GM18951 (cell line): Measurements from ENCODE around the gene GSTA1.
"Not testable (repeated sequence)": the region's sequence is repeated elsewhere in the genome, so short reads cannot be mapped to it uniquely, and the experiment has no call there.

ENCODE experiments used
- POLR2A ChIP-seq: IDR thresholded peaks from 4 replicates; pipeline ENCODE4 v1.6.1; 2011; ENCODE audit warnings: mild to moderate bottlenecking; ENCODE audit not compliant: insufficient read length, insufficient read depth; ENCODE audit errors: extremely low read depth
- in situ Hi-C: fragments of 300-500 bp; cut with MboI; formaldehyde crosslinking; loops from one replicate; pipeline ENCODE4 v1.12.0; 2022; ENCODE audit warnings: low sequenced_read_pairs, mixed read lengths, inconsistent platforms; ENCODE audit not compliant: unreplicated experiment

GSTA1 gene

DNA sequence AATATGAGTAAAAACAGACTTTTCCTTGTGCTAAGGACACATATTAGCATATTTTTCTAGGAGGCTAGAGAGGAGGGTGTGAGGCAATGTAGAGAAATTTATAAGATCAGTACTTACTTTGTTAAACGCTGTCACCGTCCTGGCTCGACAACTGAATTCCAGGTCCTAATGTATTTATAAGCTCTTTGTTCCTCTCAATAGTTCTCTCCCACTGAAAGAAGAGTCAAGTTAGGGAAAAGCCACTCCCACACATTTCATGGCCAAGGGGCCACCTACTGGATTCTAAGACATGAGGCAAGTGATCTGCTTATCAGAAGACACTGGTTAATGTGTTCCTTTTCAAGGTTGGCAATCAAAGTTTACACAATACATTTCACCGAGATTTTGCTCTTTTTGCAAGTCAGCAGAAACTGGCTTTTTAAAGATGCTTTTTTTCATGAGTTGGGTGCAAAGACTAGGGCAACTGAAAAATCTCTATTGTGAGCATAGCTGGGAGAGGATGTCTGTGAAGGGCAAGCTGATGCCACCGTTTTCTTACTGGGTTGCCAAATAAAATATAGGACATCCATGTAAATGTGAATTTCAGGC lies at the start of gene GSTA1:
GSTA1 (minus strand) TSS at position 149 of the 588 bp plus-strand sequence. CDS start 4,549 bp downstream, outside the sequence.
- in situ Hi-C loops = not testable (repeated sequence)

DNA sequence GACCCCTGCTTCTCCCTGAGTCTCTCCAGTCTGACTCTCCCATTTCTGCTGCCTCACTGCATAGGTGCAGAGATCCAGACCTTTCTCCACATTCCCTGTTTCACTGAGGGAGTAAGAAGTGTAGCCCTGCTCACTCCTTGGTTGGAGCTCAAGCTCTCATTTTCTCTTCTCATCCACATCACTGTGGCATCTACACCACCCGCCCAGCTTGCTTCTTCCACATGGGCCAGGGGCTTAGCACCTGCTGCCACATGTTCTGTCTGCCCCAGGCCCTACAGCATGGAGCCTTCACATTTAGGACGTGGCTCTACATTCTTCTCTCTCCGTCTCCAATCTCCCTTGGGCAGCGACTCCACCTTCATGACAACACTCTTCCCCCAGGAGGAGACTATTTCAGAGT lies 45.5 kb upstream of the GSTA1 start:
- TF ChIP-seq POLR2A = no peak
- in situ Hi-C loops = no loop called here

DNA sequence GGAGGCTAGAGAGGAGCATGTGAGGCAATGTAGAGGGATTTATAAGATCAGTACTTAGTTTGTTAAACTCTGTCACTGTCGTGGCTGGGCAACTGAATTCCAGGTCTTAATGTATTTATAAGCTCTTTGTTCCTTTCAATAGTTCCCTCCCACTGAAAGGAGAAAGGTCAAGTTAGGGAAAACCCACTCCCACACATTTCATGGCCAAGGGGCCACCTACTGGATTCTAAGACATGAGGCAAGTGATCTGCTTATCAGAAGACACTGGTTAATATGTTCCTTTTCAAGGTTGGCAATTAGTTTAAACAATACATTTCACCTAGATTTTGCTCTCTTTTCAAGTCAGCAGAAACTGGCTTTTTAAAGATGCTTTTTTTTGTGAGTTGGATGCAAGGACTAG lies 42.4 kb upstream of the GSTA1 start:
- TF ChIP-seq POLR2A = no peak

DNA sequence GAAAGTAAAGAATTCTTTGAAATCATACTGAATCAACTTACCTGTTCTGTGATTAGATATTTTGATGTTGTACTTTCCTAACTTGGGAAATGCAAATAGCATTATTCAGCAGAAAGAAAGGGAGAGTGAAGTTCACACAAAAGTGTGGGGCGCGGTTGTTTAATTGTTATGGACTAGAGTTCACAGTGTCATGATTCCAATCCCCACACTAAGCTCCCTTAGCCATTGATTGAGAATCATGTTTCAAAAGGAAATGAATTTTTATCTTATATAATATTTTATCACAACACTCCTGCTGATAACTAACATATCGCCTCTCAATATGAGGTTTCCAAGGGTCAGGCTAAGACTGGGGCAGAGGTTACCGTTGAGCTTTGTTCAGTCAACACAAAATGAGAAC lies 40.0 kb upstream of the GSTA1 start:
- no peak for TF ChIP-seq POLR2A
- in situ Hi-C loops = no loop called here

More for the DNA sequence above, 42.4 kb upstream of the GSTA1 start:
- in situ Hi-C loops = no loop called here

DNA sequence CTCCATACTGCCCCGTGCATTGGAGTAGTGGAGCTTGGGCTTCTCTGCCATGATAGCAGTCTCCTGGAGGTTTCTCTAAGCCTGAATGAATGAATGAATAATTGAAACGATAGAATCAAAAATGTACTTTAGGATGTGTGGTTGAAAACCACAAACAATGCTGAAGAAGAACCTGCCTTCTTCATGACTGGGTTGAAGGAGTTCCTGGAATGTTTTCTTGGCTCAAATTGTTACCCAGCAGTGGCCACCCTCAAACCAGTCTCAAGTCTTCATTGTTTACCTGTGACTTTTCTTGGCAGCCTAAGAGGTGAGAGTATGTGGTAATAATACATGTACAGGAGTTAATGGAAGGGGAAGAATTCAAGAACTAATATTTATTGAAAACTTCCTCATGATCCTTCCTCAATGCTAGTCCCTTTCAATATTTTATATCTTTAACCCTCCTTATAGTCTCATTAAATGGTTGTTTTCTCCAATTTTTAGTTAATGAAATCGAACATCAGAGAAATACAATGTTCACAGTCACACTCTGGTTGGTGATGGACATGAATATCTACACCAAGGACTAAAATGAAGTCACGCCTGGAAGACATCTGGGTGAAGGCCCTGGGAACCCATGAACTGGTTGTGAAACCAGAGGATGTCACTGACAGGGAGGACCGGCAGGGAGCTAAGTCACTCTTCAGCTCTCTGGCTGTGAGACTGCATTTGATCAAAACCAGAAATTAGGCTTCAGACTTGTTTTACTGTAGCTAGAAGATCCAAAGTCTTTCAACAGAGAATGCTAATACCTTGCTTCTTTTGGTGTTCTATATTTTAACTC lies 37.4 kb upstream of the GSTA1 start, which contains the start of gene GSTA5:
GSTA5 (minus strand) TSS at position 51 of the 823 bp plus-strand sequence.
- in situ Hi-C loops = no loop called here
- no peak for TF ChIP-seq POLR2A

DNA sequence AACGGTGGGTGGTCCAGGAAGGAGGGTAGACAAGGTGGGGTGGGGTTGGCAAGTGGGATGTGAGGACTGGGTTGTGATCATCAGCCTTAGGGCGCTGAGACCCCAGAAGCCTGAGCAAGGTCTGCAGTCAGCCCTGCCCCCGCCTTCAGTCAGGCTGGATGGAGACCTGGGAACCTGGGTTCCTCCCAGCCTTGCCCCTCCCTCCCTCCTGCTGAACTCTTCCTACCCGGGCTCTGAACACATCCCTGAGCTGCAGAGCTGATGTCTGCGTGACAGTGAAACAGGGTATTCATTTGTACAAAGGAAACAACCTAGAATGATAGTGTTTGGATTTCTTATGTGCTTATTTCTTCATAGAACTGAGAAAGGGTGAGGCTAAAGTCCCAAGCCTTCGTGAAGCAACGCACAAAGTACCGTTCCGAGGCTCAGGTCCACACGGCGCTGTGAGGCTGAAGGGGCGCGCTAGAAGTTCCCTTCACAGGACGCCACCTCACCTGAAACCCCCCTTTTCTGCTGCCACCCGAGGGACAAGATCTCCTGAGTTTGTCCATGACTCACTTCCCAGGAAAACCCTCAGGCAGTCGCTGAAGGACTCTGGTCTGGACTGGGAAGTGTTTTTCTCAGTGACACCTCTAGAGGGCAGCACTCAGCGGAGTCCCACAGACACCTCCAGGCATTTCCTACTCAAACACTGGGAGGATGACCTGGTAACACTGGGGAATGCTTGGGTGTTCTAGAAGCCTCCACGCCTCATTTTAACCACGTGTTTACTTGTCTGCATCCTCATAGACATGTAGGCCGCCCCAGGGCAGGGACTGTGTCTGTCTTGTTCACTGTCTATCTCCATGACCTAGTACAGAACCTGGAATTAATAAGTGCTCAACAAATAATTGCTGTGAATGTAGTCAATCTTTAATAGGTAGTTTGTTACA lies 35.8 kb upstream of the GSTA1 start:
- TF ChIP-seq POLR2A = no peak
- in situ Hi-C loops = no loop called here

DNA sequence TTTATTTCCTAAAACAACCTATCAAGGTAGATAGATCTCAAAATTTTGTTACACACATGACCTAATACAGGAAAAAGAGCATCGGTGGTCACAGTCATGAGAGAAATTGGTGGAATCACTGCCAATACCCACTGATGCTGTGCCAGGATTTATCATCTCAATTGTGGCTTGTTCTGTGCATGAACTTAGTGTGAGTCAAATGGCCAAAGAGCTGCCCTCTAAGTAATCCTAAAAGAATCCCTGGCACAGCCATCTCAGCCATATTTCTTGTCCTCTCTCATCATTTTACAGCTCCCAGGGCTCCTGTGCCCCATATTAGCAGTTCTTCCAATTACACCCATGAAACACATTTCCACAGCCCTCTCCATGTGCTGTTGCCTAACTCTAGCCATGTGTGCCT lies 30.9 kb upstream of the GSTA1 start:
- no peak for TF ChIP-seq POLR2A
- in situ Hi-C loops = no loop called here

DNA sequence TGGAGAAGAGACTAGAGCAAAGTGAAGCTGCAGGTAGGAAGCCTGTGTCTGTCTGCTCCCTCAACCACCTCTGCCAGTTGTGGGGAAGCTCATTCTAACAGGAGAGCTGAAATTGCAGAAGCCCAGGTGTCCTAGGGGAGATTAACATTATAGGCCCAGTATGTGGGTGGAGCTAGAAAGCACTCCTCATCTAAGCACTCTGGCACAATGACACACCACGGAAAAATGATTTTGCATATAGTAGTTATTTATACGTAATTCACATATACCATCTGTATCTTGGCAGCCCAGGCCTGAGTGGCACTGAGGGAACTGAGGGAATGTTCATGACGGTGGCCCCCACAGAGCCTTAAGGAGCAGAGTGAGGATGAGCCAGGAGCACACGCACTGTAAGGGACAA lies 27.3 kb upstream of the GSTA1 start:
- in situ Hi-C loops = not testable (repeated sequence)

DNA sequence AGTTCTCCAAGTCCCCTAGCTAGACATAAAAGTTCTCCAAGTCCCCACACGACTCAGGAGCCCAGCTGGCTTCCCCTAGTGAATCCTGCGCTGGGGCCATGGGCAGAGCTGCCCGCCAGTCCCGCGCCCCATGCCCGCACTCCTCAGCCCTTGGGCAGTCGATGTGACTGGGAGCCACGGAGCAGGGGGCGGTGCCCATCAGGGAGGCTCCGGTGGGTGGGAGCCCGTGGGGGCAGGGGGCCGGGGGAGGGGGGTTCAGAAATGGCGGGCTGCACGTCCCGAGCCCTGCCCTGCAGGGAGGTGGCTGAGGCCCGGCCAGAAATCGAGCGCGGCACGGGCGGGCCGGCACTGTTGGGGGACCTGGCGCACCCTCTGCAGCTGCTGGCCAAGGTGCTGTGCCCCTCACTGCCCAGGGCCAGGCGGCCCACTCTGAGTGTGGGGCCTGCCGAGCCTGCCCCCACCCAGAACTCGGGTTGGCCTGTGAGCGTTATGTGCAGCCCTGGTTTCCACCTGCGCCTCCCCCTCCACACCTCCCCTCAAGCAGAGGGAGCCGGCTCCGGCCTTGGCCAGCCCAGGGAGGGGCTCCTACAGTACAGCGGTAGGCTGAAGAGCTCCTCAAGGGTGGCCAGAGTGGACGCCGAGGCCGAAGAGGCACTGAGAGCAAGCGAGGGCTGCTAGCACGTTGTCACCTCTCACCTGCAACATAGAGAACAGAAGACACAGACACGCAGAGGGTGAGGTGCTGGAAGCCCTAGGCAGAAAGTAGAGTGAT lies 25.6 kb upstream of the GSTA1 start:
- TF ChIP-seq POLR2A = no peak
- in situ Hi-C loops = loop anchor here (5.0 kb wide), 1 partner anchor 42 kb away; no protein-coding TSS in a partner anchor

DNA sequence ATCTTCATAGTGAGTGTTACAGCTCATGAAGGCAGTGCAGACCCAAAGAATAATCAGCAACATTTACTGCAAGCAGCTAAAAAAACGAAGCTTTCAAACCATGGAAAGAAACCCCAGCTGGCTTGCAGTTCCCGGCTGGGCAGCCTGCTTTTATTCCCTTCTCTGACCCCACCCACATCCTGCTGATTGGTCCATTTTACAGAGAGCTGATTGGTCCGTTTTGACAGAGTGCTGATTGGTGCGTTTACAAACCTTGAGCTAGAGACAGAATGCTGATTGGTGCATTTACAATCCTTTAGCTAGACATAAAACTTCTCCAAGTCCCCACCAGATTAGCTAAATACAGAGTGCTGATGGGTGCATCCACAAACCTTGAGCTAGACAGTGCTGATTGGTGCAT lies 25.0 kb upstream of the GSTA1 start:
- in situ Hi-C loops = loop anchor here (5.0 kb wide), 1 partner anchor 41 kb away; no protein-coding TSS in a partner anchor

DNA sequence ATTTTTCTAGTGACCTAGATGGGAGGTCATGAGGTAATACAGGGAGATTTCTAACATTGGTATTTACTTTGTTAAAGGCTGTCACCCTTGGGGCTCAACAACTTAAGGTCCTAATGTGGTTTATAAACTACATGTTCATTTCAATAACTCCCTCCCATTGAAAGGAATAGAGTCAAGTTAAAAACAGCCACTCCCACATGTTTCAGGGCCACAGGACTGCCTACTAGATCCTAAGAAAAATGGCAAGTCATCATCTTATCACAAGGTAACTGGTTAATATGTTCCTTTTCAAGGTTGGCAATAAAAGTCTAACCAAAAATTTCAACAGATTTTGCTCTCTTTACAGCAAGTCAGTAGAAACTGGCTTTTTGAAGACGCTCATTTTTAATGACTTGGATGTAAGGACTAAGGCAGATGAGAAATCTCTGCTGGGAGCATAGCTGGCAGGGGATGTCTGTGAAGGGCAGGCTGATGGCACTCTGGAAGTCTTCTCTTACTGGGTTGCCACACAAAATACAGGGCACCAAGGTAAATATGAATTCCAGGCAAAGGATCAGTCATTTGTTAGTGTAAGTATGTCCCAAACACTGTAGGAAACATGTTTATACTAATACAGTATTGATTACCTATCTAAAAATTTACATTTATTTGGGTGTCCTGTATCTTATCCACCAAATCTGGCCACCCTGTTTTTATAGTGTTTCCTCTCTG lies 23.6 kb upstream of the GSTA1 start:
- in situ Hi-C loops = loop anchor here (5.0 kb wide), 1 partner anchor 40 kb away; no protein-coding TSS in a partner anchor

DNA sequence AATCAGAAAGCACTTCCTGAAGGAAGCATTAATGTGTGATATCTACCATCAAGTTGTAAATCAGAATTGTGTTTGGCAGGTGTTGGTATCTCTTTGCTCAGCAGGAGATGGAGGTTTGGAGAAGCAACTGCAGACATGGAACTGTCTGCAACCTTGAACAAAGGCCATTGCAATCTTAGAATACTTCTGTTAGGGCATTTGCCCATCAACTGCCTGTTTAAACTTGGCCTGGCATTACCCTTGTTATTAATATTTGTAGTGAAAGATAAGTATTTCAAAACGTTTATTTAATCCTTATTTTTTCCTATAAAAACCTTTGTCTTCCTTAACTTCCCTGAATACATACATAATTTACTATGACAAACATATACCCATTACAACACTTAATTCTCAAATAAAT lies 22.9 kb upstream of the GSTA1 start:
- no peak for TF ChIP-seq POLR2A
- in situ Hi-C loops = loop anchor here (5.0 kb wide), 1 partner anchor 39 kb away; no protein-coding TSS in a partner anchor

DNA sequence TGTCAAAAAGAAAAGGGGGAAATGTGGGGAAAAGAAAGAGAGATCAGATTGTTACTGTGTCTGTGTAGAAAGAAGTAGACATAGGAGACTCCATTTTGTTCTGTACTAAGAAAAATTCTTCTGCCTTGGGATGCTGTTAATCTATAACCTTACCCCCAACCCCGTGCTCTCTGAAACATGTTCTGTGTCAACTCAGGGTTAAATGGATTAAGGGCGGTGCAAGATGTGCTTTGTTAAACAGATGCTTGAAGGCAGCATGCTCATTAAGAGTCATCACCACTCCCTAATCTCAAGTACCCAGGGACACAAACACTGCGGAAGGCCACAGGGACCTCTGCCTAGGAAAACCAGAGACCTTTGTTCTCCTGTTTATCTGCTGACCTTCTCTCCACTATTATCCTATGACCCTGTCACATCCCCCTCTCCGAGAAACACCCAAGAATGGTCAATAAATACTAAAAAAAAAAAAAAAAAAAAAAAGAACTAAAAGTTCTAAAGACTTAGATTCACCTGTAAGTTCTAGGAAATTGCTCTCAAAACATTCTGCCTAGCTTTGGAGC lies 22.4 kb upstream of the GSTA1 start:
- in situ Hi-C loops = loop anchor here (5.0 kb wide), 1 partner anchor 39 kb away; no protein-coding TSS in a partner anchor

DNA sequence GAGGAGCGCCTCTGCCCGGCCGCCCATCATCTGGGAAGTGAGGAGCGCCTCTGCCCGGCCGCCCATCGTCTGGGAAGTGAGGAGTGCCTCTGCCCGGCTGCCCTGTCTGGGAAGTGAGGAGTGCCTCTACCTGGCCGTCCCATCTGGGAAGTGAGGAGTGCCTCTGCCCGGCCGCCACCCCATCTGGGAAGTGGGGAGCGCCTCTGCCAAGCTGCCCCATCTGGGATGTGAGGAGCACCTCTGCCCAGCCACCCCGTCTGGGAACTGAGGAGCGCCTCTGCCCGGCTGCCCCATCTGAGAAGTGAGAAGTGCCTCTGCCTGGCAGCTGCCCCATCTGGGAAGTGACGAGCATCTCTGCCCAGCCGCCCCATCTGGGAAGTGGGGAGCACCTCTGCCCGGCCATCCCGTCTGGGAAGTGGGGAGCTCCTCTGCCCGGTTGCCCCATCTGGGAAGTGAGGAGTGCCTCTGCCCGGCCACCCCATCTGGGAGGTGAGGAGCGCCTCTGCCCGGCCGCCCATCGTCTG lies 21.7 kb upstream of the GSTA1 start:
- in situ Hi-C loops = loop anchor here (5.0 kb wide), 1 partner anchor 38 kb away; no protein-coding TSS in a partner anchor
